DMS153 treated with DMSO at 0.1 percent for 48 hours (cell line): ENCODE results near the gene TMEM170B.

ENCODE experiments used
- DNase-seq: peaks from one replicate; lab custom pipeline; 2025; ENCODE audit not compliant: unreplicated experiment; lab: John Stamatoyannopoulos, UW

The TMEM170B gene

GRCh38 chr6:11537229-11538051 lies at the start of gene TMEM170B:
Gene TMEM170B, plus strand, starts transcription at chr6:11537749. Its CDS starts 529 bp downstream, at chr6:11538278.
- DNase-seq, result peak; percentile 39

GRCh38 chr6:11490996-11491395 lies 46.6 kb upstream of the TMEM170B start:
- no peak for DNase-seq

- no peak for DNase-seq
These were observed 45.7 kb upstream of the TMEM170B start for GRCh38 chr6:11491596-11492463.

GRCh38 chr6:11492464-11493290 lies 44.9 kb upstream of the TMEM170B start:
- DNase-seq, result no peak

GRCh38 chr6:11493974-11494373 lies 43.6 kb upstream of the TMEM170B start:
- DNase-seq, result no peak

- no peak for DNase-seq
These were observed 42.6 kb upstream of the TMEM170B start for GRCh38 chr6:11494786-11495564.

GRCh38 chr6:11495565-11496145 lies 41.9 kb upstream of the TMEM170B start:
- DNase-seq, result no peak

GRCh38 chr6:11496152-11497060 lies 41.1 kb upstream of the TMEM170B start:
- DNase-seq, result peak; percentile 25

GRCh38 chr6:11497107-11497506 lies 40.4 kb upstream of the TMEM170B start:
- DNase-seq, result no peak

- no peak for DNase-seq
These were observed 39.7 kb upstream of the TMEM170B start for GRCh38 chr6:11497881-11498280.

- no peak for DNase-seq
These were observed 37.5 kb upstream of the TMEM170B start for GRCh38 chr6:11500008-11500407.

- DNase-seq, result no peak
These were observed 28.1 kb upstream of the TMEM170B start for GRCh38 chr6:11509471-11509870.

GRCh38 chr6:11514672-11515071 lies 22.9 kb upstream of the TMEM170B start:
- no peak for DNase-seq

- DNase-seq, result no peak
These were observed 21.8 kb upstream of the TMEM170B start for GRCh38 chr6:11515763-11516162.

- no peak for DNase-seq
These were observed 14.5 kb upstream of the TMEM170B start for GRCh38 chr6:11522812-11523605.

GRCh38 chr6:11525468-11526155 lies 11.9 kb upstream of the TMEM170B start:
- no peak for DNase-seq

GRCh38 chr6:11526156-11526505 lies 11.4 kb upstream of the TMEM170B start:
- no peak for DNase-seq
